GM20000 (cell line): Measurements from ENCODE around the gene CTSL.

Experiments
- DNase-seq: peaks from one replicate; pipeline ENCODE4 v3.0.0; 2012; ENCODE audit warnings: low spot score
- TF ChIP-seq, protein P1 (sequence below): IDR thresholded peaks from 2 replicates; pipeline ENCODE4 v1.5.1; 2012; ENCODE audit warnings: mild to moderate bottlenecking, control low read depth; ENCODE audit errors: extremely low read depth, missing control alignments

The CTSL gene

DNA sequence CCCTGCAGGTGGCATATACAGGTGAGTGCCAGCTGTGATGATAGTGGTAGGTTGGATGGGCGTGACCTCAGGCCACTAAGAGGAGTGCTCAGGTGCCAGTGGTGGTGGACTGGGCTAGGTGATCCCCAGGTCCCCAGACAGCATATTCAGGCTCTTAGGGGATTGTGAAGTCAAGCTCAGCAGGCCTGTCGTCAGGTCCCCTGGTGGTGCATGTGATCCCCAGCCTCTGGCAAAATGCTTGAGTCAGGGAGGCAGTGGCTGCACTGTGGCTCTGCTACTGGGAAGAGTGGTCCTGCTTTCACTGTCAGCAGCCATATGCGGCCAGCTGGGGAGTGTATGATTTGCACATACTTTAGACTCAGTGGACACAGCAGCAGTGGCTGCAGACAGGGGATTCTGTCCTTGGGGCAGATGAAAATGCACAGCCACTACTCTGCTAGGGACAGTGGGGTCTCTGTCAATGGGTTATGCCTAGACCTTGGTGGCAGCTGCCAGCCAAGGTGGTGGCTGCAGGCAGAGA, 31.6 kb upstream of the CTSL start:
- no peak for DNase-seq
- TF ChIP-seq, protein P1, sequence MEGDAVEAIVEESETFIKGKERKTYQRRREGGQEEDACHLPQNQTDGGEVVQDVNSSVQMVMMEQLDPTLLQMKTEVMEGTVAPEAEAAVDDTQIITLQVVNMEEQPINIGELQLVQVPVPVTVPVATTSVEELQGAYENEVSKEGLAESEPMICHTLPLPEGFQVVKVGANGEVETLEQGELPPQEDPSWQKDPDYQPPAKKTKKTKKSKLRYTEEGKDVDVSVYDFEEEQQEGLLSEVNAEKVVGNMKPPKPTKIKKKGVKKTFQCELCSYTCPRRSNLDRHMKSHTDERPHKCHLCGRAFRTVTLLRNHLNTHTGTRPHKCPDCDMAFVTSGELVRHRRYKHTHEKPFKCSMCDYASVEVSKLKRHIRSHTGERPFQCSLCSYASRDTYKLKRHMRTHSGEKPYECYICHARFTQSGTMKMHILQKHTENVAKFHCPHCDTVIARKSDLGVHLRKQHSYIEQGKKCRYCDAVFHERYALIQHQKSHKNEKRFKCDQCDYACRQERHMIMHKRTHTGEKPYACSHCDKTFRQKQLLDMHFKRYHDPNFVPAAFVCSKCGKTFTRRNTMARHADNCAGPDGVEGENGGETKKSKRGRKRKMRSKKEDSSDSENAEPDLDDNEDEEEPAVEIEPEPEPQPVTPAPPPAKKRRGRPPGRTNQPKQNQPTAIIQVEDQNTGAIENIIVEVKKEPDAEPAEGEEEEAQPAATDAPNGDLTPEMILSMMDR = no peak

DNA sequence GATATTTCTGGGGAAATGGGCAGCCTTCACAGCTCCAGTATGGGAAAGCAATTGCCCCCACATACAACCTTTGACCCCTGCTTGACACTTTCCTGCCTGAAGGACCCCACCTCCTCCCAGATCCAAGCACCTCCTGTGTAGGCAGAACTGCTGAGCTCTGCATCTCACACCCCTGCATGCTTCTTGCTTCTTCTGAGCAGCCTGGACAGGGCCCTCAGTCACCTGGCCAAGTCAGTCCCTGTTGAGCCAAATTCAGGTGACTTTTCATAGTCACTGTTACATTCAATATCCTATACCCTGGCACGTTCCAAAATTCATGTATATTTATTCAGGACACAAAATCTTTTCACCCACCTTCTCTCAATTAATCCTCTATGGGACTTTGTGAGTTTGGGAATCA, 30.4 kb upstream of the CTSL start:
- TF ChIP-seq, protein P1 = no peak
- no peak for DNase-seq

DNA sequence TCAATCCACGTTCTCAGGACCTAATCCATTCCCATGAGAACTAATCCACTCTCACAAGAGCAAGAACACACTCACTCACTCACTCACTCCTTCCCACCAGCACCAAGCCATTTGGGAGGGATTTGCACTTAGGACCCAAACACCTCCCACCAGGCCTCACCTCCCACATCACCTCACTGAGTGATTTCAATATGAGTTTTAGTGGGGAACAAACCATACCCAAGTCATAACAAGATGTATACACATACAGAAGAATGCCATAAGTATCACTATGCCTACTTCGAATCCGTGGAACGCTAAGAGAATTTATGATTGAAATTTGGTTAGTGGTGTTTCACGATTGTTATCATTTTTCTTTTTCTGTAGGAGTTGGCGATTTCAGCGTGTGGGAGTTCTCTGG, 29.3 kb upstream of the CTSL start:
- TF ChIP-seq, protein P1 = no peak

DNA sequence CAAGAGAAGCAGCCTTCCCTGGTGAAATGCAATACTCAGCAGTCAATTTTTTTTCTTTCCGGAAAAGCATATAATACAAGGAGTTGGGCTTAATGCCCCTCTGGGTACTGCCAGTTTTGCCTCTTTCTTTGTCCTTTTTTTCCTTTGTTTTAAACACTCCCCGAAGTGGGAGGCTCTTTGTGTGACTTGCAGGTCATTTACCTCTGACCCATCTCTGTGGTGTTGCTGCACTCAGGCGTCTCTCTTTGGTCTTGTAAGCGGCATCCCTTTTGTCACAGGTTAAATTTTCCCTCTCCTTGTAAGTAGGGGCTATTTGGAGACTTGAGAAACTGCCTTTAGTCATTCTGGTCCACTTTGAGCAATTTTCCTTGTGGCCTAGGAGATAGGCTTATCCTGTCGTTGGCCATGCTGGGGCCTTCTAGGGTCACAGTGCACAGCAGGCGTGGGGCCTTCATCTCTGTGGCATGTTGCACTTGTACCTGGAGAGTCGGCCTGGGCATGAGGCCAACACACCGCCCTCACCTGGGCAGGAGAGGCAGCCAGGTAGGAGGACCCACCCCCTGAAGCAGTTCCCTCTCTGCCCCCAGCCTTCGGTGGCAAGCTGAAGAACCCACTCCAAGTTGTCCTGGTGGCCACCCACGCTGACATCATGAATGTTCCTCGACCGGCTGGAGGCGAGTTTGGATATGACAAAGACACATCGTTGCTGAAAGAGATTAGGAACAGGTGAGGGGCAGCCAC, 27.7 kb upstream of the CTSL start:
- no peak for DNase-seq
- TF ChIP-seq, protein P1 = no peak

More for the DNA sequence above, 29.3 kb upstream of the CTSL start:
- no peak for DNase-seq

DNA sequence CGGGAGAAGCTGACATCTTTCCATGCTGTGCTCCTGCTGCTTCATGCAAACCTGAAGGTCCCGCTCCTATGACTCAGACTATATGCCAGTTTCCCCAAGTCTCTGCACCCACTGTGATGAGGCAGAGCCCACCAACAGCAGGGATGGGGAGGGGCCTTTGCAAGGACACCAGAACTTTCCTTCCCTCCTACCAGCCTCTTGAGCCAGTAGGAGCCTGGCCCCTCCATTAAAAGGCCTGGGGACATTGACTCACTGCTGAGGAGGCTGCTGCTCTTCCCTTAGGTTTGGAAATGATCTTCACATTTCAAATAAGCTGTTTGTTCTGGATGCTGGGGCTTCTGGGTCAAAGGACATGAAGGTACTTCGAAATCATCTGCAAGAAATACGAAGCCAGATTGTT, 26.1 kb upstream of the CTSL start:
- TF ChIP-seq, protein P1 = no peak
- no peak for DNase-seq

DNA sequence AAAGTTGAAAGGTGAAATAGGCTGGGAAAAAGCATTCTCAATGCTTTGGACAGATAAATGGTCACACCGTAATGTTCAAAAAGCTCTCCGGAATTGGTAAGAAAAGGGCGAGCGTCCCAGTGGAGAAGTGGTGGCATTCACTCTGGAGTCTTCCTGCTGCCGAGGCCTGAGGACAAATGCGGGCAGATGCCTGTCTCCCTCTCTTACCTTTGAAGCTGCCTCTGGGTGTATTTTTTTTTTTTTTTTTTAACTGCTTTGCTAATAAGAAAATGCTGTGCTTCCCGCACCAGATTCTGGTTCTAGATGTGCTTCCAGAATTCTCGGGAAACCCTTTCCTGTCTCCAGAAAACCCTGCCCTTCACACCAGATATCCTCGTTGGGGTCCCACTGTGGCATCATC, 24.4 kb upstream of the CTSL start:
- no peak for DNase-seq
- TF ChIP-seq, protein P1 = no peak

DNA sequence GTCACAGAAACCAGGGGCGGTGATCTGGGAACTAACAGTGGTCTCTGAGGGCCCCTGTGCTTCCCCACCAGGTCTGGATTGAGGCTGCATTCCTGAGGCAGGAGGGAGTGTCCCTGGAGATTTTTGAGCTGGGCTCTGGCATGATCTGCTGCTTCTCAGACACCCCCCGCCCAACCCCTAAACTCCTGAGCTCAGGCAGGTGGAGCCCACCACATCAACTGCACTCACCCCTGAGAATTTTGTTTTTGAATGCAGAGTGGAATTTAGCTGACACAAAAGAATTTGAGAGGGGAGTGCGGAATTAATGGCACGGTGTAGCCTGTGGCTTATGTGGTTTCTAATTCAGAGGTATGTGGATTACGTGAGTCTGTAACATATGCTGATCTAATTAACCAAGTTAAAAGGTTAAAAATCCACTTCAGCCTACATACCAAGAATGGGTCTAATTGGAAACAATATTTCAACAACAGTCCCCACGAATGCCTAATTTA, 23.9 kb upstream of the CTSL start:
- DNase-seq = no peak
- TF ChIP-seq, protein P1 = no peak
